Frontal cortex (tissue), 4 donors: ENCODE data around the gene SOD3. TPM values are rescaled to one million over a fixed set of nuclear protein-coding genes. Genes with fewer than 3 reads are reported as not detected.

Experiments
- DNase-seq, 2 donors: peaks; one replicate each; pipeline ENCODE4 v3.0.0; 2012; ENCODE audit warnings: low spot score in 2 of 2
- FAIRE-seq: peaks from 2 replicates; lab custom pipeline; 2012; peaks lifted over from hg19 to GRCh38; lab: Jason Lieb, UNC
- total RNA-seq: library from RNA; depleted of rRNA; stranded (reverse); fragments of >200 nt; gene quantifications from one replicate; pipeline ENCODE4 v1.2.3, GENCODE V29; 2014
- donor health status: control.
- donor health status: control.
- donor health status: control.

The SOD3 gene
- total RNA-seq, 1 donor from 2014 or later, result not detected

DNA sequence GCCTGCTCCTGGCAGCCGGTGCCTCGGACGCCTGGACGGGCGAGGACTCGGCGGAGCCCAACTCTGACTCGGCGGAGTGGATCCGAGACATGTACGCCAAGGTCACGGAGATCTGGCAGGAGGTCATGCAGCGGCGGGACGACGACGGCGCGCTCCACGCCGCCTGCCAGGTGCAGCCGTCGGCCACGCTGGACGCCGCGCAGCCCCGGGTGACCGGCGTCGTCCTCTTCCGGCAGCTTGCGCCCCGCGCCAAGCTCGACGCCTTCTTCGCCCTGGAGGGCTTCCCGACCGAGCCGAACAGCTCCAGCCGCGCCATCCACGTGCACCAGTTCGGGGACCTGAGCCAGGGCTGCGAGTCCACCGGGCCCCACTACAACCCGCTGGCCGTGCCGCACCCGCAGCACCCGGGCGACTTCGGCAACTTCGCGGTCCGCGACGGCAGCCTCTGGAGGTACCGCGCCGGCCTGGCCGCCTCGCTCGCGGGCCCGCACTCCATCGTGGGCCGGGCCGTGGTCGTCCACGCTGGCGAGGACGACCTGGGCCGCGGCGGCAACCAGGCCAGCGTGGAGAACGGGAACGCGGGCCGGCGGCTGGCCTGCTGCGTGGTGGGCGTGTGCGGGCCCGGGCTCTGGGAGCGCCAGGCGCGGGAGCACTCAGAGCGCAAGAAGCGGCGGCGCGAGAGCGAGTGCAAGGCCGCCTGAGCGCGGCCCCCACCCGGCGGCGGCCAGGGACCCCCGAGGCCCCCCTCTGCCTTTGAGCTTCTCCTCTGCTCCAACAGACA, 4.4 kb downstream of the SOD3 start:
- no peak for FAIRE-seq
- DNase-seq, result peak in 1 of 2 donors; percentile 55

DNA sequence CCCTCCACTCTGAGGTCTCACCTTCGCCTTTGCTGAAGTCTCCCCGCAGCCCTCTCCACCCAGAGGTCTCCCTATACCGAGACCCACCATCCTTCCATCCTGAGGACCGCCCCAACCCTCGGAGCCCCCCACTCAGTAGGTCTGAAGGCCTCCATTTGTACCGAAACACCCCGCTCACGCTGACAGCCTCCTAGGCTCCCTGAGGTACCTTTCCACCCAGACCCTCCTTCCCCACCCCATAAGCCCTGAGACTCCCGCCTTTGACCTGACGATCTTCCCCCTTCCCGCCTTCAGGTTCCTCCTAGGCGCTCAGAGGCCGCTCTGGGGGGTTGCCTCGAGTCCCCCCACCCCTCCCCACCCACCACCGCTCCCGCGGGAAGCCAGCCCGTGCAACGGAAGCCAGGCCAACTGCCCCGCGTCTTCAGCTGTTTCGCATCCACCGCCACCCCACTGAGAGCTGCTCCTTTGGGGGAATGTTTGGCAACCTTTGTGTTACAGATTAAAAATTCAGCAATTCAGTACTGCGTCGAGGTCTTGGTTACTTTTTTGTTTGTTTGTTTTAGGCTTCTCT, 5.0 kb downstream of the SOD3 start:
- FAIRE-seq (no peak), DNase-seq (no peak)

DNA sequence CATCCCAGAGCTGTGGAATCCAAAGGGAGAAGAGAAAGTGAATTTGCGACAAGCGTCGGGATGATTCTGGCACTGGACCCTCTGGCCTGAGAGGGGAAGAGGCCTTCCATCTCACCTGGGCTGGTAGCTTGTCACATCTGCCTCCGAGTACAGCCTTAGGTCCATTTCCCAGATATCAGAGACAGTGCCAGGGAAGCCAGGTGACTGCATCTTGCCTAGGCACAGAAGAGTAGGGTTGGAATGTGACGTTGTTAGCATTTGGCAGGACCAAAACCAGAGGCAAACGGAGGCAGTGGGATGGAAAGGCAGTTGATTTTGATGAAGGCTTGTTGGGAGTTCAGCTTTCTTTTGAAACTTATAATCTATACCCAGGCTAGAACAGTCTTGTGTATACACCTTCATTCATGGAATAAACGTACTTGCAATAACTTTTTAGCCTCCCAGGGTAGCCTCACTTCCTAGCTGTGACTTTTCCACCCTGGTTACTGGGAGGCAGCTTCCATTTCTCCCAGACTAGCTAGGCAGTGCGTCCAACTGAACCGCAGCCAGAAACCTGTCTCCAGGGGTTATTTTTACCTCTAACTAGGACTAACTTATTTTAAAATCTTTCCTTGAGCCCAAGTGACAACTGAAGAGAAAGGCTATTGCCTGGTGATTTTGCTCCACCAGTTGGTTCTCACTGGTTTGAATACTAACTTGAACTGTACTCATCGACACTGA, 5.9 kb downstream of the SOD3 start:
- FAIRE-seq, result no peak

DNA sequence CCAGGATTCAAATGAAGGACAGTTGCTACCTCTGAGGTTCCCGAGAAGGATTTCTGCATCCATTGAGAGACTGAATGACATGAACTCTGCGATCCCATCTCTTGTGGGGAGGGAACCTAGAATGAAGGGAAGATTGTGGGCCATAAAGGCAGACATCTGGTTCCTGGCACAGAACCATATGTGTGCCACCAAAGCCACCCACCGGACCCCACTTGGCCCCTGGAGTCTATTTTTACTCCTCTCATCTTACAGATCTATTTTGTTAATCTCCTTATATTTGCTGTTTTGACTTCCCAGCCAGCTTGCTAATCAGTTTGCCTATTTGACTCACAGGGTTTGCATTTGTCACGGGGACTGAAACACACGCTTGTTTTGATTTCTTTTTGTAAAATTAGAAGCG, 7.3 kb downstream of the SOD3 start:
- DNase-seq (no peak), FAIRE-seq (no peak)

More for the DNA sequence above, 5.9 kb downstream of the SOD3 start:
- DNase-seq, result no peak

DNA sequence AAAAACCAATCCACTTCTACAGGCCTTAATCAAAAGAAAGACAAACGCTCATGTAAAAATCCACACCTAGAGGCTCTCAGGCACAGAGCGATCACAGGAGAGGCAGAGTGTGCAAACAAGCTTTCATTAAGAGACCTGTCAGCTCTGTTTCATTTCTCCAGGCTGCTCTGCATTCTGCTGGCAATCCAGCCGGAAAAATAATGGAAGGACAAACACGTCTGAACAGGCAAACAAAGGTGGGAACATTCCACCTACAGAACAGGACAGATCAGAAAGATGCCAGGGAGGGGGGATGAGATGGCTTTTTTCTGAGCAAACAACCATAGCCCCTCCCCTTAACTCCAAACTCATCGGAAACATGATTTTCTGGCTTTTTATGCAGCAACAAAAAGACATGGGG, 9.7 kb downstream of the SOD3 start:
- DNase-seq (no peak), FAIRE-seq (no peak)

DNA sequence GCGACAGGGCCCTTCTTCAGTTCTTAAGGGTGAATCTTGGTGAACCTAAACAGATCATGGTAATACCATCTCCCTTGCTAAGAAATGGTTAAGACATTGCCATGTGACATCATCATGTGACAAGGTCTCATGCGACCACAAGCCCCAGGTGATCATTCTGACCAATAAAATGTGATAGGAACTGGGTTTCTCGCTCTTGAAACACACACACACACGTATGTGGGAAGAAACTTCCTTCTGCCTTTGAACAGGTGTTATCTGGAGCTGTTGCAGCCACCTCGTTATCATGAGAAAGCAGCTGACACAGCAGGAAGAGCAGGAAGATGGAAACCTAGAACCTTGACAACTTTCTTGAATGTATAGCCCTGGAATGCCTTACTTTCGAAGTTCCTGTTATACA, 10.2 kb downstream of the SOD3 start:
- DNase-seq (no peak), FAIRE-seq (no peak)

DNA sequence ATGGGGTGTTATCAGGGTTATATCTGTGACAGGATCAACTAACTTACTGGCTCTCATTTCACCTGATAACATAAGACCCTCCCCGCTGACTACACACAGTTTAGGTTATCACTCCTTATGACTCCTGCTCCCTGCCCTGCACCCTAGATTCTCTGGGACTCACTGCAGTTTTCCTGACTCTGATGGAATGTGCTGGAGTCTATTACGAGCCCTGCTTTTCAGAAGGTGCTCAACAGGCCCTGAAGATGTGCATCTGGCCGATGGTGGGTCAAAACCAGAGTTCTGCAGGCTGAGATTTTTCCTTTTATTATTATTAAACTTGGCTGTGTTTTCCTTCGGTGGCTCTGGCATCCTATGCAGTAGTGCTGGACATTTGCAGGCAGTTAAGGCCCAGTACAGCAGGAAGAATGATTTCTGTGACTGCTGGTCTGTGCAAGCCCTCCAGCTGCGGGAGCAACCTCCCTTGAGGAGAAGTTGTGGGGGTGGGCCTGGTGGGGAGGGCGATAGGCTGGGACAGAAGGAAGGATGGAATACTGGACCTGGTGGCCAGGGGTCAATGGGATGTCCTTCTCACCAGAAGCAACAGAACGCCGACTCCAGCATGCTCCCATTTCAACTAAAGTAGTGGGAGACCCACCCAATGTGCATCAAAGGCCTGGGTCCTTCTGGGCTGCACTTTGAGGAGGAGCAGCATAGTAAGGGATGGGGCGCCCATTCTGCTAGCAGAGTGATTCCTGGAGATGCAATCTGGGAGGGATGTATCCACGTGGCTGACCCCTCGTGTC, 11.0 kb downstream of the SOD3 start:
- FAIRE-seq, result no peak
- no peak for DNase-seq

DNA sequence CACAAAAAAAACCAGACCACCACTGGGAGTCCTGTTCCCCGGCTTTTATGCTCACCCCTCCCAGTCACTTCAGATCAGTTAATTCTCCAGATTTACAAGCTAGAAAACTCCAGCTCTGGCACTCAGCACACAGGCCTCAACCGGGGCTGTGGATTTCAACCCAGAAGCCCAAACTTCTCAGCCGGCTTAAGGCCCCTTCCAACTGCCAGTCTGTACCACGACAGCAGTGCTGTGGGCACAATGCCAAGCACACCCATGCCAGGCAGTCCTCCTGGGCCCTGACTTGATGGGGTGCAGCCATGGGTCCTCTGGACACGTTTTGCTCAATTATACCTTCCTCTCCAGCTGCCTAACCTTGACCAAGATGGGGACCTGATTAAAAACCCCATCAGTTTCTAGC, 12.2 kb downstream of the SOD3 start:
- DNase-seq, result no peak
- FAIRE-seq, result no peak

DNA sequence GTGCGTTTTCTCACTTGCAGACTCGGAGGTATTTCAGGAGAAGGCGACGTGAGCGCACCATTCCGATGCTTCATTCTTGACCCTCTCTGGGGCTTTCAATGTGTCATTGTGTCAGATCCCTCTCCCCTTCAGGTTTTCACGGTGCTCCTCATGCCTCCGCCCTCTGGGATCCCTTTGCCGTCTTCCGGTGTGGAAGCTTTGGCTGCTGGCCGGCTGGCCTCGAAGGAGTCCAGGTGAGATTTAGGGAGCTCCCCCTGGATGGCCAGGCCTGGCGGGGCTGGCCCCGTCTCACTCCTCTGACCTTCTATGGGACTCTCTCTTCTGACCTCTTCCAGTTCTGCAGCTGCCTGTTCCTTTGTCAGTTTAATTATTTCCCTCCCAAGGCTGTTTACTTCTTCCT, 12.9 kb downstream of the SOD3 start:
- FAIRE-seq (no peak), DNase-seq (no peak)

DNA sequence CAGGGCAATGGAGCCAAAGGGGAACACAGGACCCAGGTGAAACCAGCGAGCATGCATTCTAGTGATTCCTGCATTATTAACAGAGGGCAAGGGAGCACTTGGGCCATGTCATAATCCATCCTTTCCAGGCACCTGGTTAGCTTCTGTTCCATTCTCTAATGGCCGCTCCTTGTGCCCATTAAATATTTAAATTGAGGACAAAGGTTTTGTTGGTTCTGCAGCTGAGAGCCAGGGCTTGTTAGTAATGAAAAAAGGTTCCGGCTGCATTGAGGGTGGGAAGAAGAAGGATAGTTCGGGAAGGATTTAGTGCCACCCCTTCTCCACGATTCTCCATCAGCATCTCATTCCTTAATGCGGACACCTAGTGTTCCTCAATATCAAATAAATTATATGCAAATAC, 13.6 kb downstream of the SOD3 start:
- no peak for DNase-seq

DNA sequence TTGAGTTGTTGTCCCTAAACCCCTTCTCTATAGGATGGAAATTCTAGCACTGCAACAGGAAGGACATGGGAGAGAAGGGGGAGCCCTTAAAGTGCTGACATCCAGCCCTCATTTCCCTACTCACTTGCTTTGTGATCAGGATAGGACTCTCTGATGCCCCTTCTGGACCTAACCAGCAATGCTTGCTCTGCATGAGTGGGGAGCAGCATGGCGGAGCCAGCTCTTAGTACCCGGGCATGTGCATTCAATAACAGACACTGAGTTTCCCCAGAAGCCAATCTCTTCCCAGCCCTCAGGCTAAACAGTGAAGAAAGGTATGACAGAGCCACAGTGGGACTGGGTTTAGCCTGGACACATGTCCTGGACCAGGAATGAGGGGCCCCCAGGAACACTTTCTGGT, 14.0 kb downstream of the SOD3 start:
- no peak for DNase-seq
- FAIRE-seq, result no peak

More for the DNA sequence above, 13.6 kb downstream of the SOD3 start:
- no peak for FAIRE-seq

DNA sequence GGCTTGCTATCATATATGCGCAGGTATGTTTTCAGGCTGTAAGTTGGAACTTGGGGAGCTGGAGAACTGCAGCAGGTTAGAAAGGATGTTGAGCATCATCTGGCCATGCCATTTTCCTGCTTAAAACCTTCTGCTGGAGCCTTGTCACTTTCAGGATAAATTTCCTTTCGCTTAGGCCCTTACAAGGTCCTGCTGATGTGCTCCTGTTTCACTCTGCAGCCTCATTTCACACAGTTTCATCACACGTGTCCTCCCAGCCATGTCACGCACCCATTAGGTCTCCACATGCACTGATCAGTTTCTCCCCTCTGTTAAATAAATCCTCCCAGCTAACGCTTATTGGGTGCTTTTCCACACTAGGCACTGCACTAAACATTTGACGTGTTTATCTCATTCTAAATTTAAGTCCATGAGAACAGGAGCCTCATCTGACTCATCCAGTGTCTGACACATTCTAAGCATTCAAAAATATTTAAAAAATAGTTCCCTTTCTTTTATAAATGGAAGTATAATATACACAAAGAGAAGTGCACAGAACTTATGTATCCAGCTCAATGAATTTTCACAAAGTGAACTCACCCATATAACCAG, 14.5 kb downstream of the SOD3 start:
- DNase-seq (no peak), FAIRE-seq (no peak)

DNA sequence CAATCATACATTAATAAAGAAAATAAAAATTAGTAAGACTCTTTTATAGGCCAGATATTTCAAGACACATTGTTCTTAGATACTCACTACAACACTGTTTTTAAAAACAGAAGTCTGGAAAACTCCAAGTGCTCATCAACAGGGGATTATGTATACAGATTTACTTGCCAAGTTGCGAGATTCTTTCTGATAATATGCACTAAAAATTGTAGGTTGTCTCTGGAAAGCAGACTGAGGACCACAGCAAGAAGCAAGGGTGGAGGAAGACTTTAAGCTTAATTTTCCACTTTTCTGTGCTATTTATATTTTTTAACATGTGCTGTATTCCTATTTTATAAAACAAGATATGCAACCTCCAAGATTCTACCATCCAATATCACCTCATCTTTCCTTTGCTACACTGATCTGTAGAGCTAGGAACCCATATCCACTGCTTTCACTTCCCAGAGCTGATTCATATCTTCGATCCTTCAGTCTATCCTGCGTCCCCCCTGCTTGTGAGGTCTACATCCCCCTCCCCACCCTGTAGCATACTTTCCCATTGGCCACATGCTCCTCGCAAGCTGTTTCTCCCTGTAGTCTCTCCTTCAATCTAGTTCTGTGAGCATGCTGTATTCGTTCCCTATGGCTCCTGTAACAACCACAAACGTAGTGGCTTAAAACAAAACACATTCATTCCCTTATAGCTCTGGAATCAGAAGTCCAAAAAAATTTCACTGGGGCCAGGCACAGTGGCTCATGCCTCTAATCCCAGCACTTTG, 15.7 kb downstream of the SOD3 start:
- FAIRE-seq (no peak), DNase-seq (no peak)

DNA sequence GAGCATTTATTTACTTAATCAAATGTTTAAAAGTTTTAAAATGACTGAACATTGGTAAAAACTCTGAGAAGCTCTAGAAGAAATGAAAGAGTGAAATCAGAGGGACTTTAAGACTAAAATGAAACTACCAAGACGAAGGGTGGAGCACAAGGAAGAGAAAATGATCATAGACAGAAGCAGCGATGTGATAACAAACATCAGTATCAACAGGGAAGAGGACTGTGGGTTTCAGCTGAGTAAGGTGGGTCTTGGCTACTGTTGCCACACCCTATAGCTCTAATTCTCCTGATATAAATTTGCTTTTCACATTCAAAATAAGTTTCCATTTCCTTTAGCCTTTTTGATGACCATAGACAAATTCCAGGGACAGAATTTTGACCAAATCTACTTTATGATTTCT, 18.4 kb downstream of the SOD3 start:
- DNase-seq, result no peak
- no peak for FAIRE-seq

DNA sequence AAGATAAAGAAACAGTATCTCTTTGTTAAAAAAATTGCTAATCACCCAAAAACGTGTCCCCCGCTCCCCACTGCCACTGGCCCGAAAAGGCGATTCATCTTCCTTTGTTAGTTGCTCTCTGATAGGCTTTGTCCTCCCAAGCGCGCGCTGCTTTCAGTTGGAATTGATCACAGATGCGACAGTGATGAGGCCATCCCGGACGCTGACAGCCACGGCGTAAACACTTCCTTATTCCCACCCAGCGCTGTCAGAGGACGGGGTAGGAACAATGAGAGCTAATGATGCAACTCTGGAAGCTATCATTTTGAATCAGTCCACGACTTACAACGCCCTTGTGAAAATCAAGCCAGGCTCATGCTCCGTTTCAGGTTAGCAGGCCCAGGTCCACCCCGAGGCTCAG, 21.4 kb downstream of the SOD3 start:
- no peak for DNase-seq
- no peak for FAIRE-seq

DNA sequence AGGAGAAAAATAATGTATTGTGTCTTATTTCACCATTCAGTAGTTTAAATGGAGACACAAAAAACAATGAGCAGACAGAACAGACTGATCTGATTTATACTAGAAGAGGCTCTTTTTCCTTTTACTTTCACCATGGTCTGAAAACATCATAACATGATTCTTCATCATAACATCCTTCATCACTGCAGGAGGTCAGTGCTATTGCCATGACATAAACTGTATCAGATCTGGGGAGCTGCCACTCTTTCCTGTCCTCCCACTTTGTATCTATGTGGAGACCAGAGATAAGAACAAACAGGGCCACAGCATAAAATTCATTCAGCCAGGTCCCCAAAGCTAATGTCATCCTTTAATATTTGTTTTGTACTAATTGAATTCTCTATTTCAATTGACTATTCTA, 25.2 kb downstream of the SOD3 start:
- FAIRE-seq, result no peak
- DNase-seq, result no peak

DNA sequence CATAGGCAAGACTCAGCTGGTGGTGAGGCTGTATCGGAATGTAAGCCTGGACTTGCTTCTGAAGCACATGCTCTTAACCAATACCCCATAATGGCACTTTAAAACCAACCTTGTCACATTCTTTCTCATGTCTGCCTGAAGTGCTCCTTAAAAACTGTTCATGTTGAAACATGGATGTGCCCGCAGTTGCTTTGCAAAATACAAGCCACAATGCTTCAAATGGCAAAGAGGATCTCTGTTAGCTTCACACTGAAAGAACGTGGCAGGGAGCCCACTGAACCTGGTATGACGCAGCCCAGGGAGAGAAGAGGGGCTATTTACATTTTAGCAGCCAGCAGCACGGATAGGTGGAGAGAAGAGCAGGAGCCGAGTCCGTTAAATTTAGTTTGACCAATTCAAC, 29.3 kb downstream of the SOD3 start:
- no peak for FAIRE-seq

DNA sequence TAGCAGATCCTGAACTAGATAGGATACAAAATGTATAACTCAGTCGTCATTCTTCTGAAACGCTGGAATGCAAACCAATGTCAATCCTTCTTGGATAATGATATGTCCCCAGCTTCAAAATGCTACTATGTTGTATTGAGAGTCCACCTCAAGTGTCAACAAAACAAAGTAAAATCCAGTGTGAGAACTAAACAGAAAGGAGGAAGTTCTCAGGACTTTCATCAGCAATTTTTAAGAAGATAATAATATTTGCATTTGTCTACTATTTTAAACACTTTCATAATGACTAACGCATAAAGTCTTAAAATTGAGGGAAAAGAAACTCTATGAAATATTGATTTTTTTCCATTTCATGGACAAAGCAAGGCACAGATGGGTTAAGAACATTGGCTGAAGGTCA, 36.3 kb downstream of the SOD3 start:
- FAIRE-seq (no peak), DNase-seq (no peak)

More for the DNA sequence above, 29.3 kb downstream of the SOD3 start:
- no peak for DNase-seq

DNA sequence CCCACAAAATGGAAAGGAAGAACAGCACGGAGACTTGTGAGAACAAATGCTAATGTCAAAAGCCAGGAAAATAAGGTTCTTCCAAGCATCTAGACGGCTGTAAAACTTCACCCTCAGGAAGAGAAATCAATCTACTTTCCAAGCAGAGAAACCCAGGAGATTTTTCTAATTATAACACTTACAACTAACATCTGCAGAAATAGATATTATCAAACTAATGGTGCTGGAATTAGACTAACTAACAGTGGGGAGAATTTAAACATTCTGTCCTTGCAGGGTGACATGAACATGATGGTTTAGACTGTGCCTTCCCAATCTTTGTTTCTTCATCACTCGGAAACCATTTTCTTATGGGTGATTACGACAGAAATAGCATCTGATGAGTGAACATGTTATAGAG, 40.3 kb downstream of the SOD3 start:
- DNase-seq (no peak), FAIRE-seq (no peak)
